PFSK-1 (cell line): Measurements from ENCODE around the gene KIF11.

Experiments used
- FOXP2 ChIP-seq: optimal IDR thresholded peaks from 2 replicates; pipeline ENCODE3; 2011; ENCODE audit warnings: borderline replicate concordance, control low read depth, inconsistent platforms; ENCODE audit not compliant: insufficient read depth; ENCODE audit errors: extremely low read length, extremely low read depth
- POLR2AphosphoS5 ChIP-seq: IDR thresholded peaks from 2 replicates; pipeline ENCODE4 v1.6.1; 2012; ENCODE audit warnings: low read depth, mild to moderate bottlenecking, control low read depth, low read length, moderate library complexity
- SIN3A ChIP-seq: IDR thresholded peaks from 2 replicates; pipeline ENCODE4 v1.6.1; 2012; ENCODE audit warnings: mild to moderate bottlenecking, low read length, moderate library complexity, borderline replicate concordance; ENCODE audit not compliant: insufficient read depth
- TAF1 ChIP-seq: IDR thresholded peaks from 2 replicates; pipeline ENCODE4 v1.6.1; 2012; ENCODE audit warnings: low read length, control low read depth, borderline replicate concordance; ENCODE audit not compliant: insufficient read depth
- TF ChIP-seq, protein P1 (sequence below), 2 experiments: IDR thresholded peaks; 2 replicates each; pipeline versions ENCODE4 v1.6.1 to v1.8.0; 2011 to 2012; ENCODE audit warnings: low read depth in 2 of 2, low read length in 2 of 2, control low read depth in 1 of 2, inconsistent platforms in 1 of 2, mild to moderate bottlenecking in 1 of 2, moderate library complexity in 1 of 2; ENCODE audit not compliant: insufficient read depth in 1 of 2

DNA sequence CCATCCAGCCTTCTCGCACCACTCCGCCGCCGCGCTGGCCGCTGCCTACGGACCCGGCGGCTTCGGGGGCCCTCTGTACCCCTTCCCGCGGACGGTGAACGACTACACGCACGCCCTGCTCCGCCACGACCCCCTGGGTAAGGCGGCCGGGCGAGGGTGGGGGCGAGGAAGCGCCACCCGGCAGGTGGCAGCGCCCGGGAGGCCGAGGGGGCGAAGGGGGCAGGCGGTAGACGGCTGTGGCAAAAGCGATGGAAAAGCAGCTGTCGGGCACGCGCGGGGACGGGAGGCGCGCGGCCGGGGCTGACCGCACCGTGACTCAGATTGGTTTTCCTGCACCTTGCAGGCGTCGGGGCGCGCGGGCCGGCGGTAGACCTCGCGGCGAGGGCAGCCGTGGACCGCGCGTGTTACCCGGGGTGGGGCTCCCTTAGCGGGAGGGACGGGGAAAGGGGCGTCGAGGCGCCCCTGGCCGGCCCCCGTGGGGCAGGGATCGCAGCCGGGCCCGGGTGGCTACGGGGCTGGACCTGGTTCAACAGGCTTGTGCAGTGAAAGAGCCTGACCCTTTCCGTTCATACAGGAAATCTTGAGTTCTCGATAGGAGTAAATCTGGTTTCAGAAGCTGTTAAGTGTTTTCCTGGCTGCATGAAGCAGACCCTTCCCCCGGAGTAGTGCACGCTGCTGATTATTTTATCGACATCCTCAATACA lies 97.4 kb downstream of the KIF11 start:
- no peak for TF ChIP-seq SIN3A
- no peak for TF ChIP-seq POLR2AphosphoS5
- TF ChIP-seq TAF1 = no peak
- TF ChIP-seq, protein P1, sequence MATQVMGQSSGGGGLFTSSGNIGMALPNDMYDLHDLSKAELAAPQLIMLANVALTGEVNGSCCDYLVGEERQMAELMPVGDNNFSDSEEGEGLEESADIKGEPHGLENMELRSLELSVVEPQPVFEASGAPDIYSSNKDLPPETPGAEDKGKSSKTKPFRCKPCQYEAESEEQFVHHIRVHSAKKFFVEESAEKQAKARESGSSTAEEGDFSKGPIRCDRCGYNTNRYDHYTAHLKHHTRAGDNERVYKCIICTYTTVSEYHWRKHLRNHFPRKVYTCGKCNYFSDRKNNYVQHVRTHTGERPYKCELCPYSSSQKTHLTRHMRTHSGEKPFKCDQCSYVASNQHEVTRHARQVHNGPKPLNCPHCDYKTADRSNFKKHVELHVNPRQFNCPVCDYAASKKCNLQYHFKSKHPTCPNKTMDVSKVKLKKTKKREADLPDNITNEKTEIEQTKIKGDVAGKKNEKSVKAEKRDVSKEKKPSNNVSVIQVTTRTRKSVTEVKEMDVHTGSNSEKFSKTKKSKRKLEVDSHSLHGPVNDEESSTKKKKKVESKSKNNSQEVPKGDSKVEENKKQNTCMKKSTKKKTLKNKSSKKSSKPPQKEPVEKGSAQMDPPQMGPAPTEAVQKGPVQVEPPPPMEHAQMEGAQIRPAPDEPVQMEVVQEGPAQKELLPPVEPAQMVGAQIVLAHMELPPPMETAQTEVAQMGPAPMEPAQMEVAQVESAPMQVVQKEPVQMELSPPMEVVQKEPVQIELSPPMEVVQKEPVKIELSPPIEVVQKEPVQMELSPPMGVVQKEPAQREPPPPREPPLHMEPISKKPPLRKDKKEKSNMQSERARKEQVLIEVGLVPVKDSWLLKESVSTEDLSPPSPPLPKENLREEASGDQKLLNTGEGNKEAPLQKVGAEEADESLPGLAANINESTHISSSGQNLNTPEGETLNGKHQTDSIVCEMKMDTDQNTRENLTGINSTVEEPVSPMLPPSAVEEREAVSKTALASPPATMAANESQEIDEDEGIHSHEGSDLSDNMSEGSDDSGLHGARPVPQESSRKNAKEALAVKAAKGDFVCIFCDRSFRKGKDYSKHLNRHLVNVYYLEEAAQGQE (IDR thresholded peaks at IDR 0.05; ENCODE audit: insufficient read depth in 1 of 2, low read depth in 2 of 2, low read length in 2 of 2) = no peak
- TF ChIP-seq FOXP2 = no peak
